Sigmoid colon (tissue), 4 donors: ENCODE results near the gene TPCN1.

Experiments
- EP300 ChIP-seq, 4 donors: sonication (generic); formaldehyde crosslinking; IDR thresholded peaks; one replicate each; pipeline ENCODE4 v1.6.1; 2017; ENCODE audit warnings: antibody characterized with exemption in 4 of 4
- POLR2A ChIP-seq, 2 donors: fragments of 450-650 bp; IDR thresholded peaks; one replicate each; pipeline ENCODE4 v1.6.1; 2016; ENCODE audit warnings: antibody characterized with exemption in 2 of 2, mild to moderate bottlenecking in 2 of 2, moderate library complexity in 2 of 2
- POLR2AphosphoS5 ChIP-seq, 4 donors: sonication (generic); formaldehyde crosslinking; IDR thresholded peaks; one replicate each; pipeline ENCODE4 v1.6.1; 2017; ENCODE audit warnings: antibody characterized with exemption in 4 of 4
- TF ChIP-seq, protein P1 (sequence below), 4 experiments: fragments of 450-650 bp in 3 of 4; fragments of 200-600 bp in 1 of 4; IDR thresholded peaks; one replicate each; pipeline ENCODE4 v1.5.1; 2016 to 2019; ENCODE audit warnings: antibody characterized with exemption in 4 of 4, mild to moderate bottlenecking in 3 of 4, moderate library complexity in 2 of 4

DNA sequence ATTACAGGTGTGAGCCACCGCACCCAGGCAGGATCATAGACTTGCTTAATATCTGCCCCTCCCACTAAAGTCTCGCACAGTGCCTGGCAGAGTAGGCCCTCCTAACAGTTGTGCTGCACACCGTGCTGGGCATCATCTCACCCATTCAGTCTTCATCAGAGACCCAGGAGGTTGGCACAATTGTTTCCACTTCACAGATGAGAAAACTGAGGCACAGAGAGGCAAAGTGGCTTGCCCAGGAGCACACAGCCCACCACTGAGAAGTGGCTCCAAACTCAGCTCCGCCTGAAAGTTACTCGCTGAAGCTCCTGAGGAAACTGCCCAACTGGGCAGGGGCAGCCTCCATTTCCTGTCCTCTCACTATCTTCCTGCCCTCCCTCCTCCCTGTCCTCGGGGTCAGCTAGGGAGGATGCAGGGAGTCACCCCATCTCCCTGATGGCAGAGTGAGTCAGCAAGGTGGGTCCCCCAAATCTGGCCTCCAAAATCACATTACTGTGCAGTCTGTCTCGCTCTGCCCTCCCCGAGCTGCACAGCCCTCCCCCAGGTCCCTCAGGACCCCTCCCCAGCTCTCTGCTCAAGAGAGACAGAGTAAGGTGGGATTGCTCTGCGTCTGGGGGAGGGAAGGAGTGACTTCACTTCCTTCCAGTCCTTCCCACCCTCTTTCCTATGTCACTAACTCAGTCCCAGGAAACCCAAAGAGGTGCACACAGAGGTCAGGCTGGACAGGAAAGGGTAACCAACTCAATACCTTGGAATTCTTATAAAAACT is 107.9 kb downstream of the TPCN1 start:
- TF ChIP-seq, protein P1, sequence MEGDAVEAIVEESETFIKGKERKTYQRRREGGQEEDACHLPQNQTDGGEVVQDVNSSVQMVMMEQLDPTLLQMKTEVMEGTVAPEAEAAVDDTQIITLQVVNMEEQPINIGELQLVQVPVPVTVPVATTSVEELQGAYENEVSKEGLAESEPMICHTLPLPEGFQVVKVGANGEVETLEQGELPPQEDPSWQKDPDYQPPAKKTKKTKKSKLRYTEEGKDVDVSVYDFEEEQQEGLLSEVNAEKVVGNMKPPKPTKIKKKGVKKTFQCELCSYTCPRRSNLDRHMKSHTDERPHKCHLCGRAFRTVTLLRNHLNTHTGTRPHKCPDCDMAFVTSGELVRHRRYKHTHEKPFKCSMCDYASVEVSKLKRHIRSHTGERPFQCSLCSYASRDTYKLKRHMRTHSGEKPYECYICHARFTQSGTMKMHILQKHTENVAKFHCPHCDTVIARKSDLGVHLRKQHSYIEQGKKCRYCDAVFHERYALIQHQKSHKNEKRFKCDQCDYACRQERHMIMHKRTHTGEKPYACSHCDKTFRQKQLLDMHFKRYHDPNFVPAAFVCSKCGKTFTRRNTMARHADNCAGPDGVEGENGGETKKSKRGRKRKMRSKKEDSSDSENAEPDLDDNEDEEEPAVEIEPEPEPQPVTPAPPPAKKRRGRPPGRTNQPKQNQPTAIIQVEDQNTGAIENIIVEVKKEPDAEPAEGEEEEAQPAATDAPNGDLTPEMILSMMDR (IDR thresholded peaks at IDR 0.05) = no peak
- TF ChIP-seq POLR2AphosphoS5 (IDR thresholded peaks at IDR 0.05) (no peak), POLR2A (IDR thresholded peaks at IDR 0.05) (no peak), EP300 (IDR thresholded peaks at IDR 0.05) (no peak)
